HepG2 (cell line): Measurements from ENCODE around the gene ZBTB17. TPM values are rescaled to one million over a fixed set of nuclear protein-coding genes. Genes with fewer than 3 reads are reported as not detected.

Experiments used
- ATAC-seq: fragments of 200-7000 bp; cut with Tn5 transposase; 3 replicates; pipeline ENCODE4 v1.9.1; 2020; ENCODE audit warnings: mild to moderate bottlenecking, moderate library complexity
- BruUV-seq: library from RNA; stranded (reverse); fragments of 400-500 nt; replicated peaks from 2 replicates; lab custom pipeline; 2021; lab: Mats Ljungman, UMichigan
- CTCF ChIA-PET: fragments of 300-600 bp; formaldehyde crosslinking; extraction: SDS; loops from one replicate; lab custom pipeline; 2021; ENCODE audit warnings: low total read pairs, inconsistent platforms, low intra/inter-chr PET ratio; lab: Yijun Ruan, JAX
- POLR2A ChIA-PET: fragments of 350-600 bp; sonication (Branson Sonifier 250); formaldehyde crosslinking; loops from one replicate; lab custom pipeline; 2020; ENCODE audit warnings: antibody characterized with exemption, inconsistent platforms; lab: Yijun Ruan, JAX
- DNase-seq: peaks from one replicate; pipeline ENCODE4 v3.0.0-alpha.2; 2015; ENCODE audit warnings: low spot score
- FAIRE-seq: peaks from 3 replicates; lab custom pipeline; 2011; peaks lifted over from hg19 to GRCh38; lab: Jason Lieb, UNC
- H2AFZ ChIP-seq: one replicate; pipeline ENCODE4 v1.6.1; 2011; ENCODE audit warnings: low read length, inconsistent platforms
- H3K27ac ChIP-seq: fragments of 300-600 bp; 3 replicates; pipeline ENCODE4 v1.8.0; 2011; ENCODE audit warnings: mixed run types, mild to moderate bottlenecking, mixed read lengths, low read length, inconsistent platforms; ENCODE audit not compliant: insufficient read depth; ENCODE audit errors: extremely low read length
- H3K27me3 ChIP-seq, 2 experiments: fragments of 200-600 bp in 1 of 2; 2 replicates in 1 of 2; 3 replicates in 1 of 2; pipeline versions ENCODE4 v1.6.0 to v1.8.0; 2011; ENCODE audit warnings: low read length in 2 of 2, mild to moderate bottlenecking in 2 of 2, moderate library complexity in 2 of 2, inconsistent platforms in 1 of 2; ENCODE audit not compliant: insufficient read depth in 2 of 2, control insufficient read depth in 1 of 2
- H3K36me3 ChIP-seq, 2 experiments: fragments of 200-600 bp in 1 of 2; replicated peaks in 1 of 2; 2 replicates in 1 of 2; 3 replicates in 1 of 2; pipeline versions ENCODE4 v1.5.1 to v1.8.0; 2011; ENCODE audit warnings: low read length in 2 of 2, inconsistent platforms in 1 of 2; ENCODE audit not compliant: insufficient read depth in 2 of 2, control insufficient read depth in 1 of 2
- H3K4me1 ChIP-seq: 2 replicates; pipeline ENCODE4 v1.5.1; 2012; ENCODE audit warnings: low read length, inconsistent platforms; ENCODE audit not compliant: insufficient read depth
- H3K4me2 ChIP-seq: 2 replicates; pipeline ENCODE4 v1.6.0; 2011; ENCODE audit warnings: low read depth, low read length, inconsistent platforms
- H3K4me3 ChIP-seq, 3 experiments: fragments of 200-600 bp in 1 of 3; sonication (generic), shearing (Covaris generic) in 1 of 3; replicated peaks in 1 of 3; 2 replicates each; pipeline ENCODE4 v1.5.1; 2011 to 2016; ENCODE audit warnings: low read length in 3 of 3, inconsistent platforms in 2 of 3, low read depth in 2 of 3, mild to moderate bottlenecking in 2 of 3, control low read depth in 1 of 3, mixed read lengths in 1 of 3; ENCODE audit not compliant: insufficient read depth in 1 of 3
- H3K79me2 ChIP-seq: one replicate; pipeline ENCODE4 v1.6.1; 2011; ENCODE audit warnings: low read length, inconsistent platforms; ENCODE audit not compliant: insufficient read depth
- H3K9ac ChIP-seq: 2 replicates; pipeline ENCODE4 v1.6.0; 2011; ENCODE audit warnings: mild to moderate bottlenecking, low read depth, low read length, inconsistent platforms; ENCODE audit not compliant: insufficient read depth
- H3K9me3 ChIP-seq: 2 replicates; pipeline ENCODE4 v1.5.1; 2012; ENCODE audit warnings: mild to moderate bottlenecking, low read length
- H4K20me1 ChIP-seq: 2 replicates; pipeline ENCODE4 v1.6.0; 2011; ENCODE audit warnings: inconsistent platforms, mild to moderate bottlenecking, low read length, moderate library complexity; ENCODE audit not compliant: insufficient read depth
- ISL2 ChIP-seq: sonication (generic); formaldehyde crosslinking; IDR thresholded peaks from 2 replicates; pipeline ENCODE4 v1.5.0; 2020; ENCODE audit warnings: missing genetic modification reagents
- ZNF460 ChIP-seq: sonication (generic); formaldehyde crosslinking; IDR thresholded peaks from 2 replicates; pipeline ENCODE4 v1.5.1; 2020; ENCODE audit warnings: missing genetic modification reagents, mild to moderate bottlenecking, borderline replicate concordance
- ZNF672 ChIP-seq: sonication (generic); formaldehyde crosslinking; IDR thresholded peaks from 2 replicates; pipeline ENCODE4 v1.8.1; 2022; ENCODE audit warnings: missing genetic modification reagents
- WGBS: methylation state at CpG from one replicate; pipeline ENCODE4 v1.1.6; 2017; ENCODE audit warnings: low lambda C conversion rate; 5-methylcytosine and 5-hydroxymethylcytosine counted together
- in situ Hi-C: cut with HindIII; loops from 2 replicates; pipeline ENCODE4 v1.10.0; 2017; ENCODE audit warnings: low pct_unique_long_range_greater_than_20kb; ENCODE audit not compliant: extremely low pct_ligation_motif_present
- intact Hi-C: fragments of 100-400 bp; cut with micrococcal nuclease; formaldehyde crosslinking; loops from one replicate; pipeline ENCODE4 v1.10.0; 2022; ENCODE audit not compliant: unreplicated experiment
- polyA plus RNA-seq, 8 experiments: library from polyadenylated mRNA; depleted of rRNA in 3 of 8; stranded (reverse) in 7 of 8; unstranded in 1 of 8; fragments of >200 nt; fragmentation: Illumina TruSeq in 4 of 8; extraction: Trizol in 4 of 8; gene quantifications; 2 replicates each; pipeline versions ENCODE4 v1.2.1 to v1.2.3, GENCODE V29; 2011 to 2016; ENCODE audit warnings: low read depth in 4 of 8, missing spikeins in 1 of 8, mixed read lengths in 1 of 8; ENCODE audit not compliant: insufficient read depth in 1 of 8
- total RNA-seq, 5 experiments: library from RNA; depleted of rRNA; stranded (reverse); fragments of >200 nt; fragmentation: Illumina TruSeq; extraction: Trizol; gene quantifications; 2 replicates each; pipeline ENCODE4 v1.2.3, GENCODE V29; 2016; ENCODE audit warnings: low read depth in 1 of 5
- TF ChIP-seq, protein P1 (sequence below): sonication (generic); formaldehyde crosslinking; conservative IDR thresholded peaks from 2 replicates; pipeline ENCODE4 v1.4.0; 2020; ENCODE audit warnings: mild to moderate bottlenecking, missing genetic modification reagents, moderate library complexity

The ZBTB17 gene
- total and polyA plus RNA-seq, 2 of the 13 experiments (the other 11 are each of a cell fraction or from before 2014, with no cell fraction given), result 16.7 to 17.0 TPM

- POLR2A ChIA-PET, result no interaction called here
- no peak for ATAC-seq
Observed at GRCh38 chr1:16019644-16020277, 43.9 kb upstream of the ZBTB17 start.

More at GRCh38 chr1:16019644-16020277, 43.9 kb upstream of the ZBTB17 start:
- intact Hi-C loops, result no loop called here
- H3K4me3 ChIP-seq, result no peak overlapping the region
- in situ Hi-C loops, result no loop called here
- H3K4me2 ChIP-seq, result 0 out of 2 replicates have a peak overlapping the region, but pooled peaks have one; percentile 73
- peaks cover 57% of the 10 kb centered on the region for H3K4me1 ChIP-seq
- DNase-seq, result no peak
- H3K79me2 ChIP-seq, result no peaks in the 10 kb centered on the region
- TF ChIP-seq ZNF460 (CRISPR knock-in tag) (no peak), ZNF672 (peak; percentile 49; the same call in 1 of the 2 replicates), ISL2 (CRISPR knock-in tag) (no peak)
- TF ChIP-seq, protein P1, sequence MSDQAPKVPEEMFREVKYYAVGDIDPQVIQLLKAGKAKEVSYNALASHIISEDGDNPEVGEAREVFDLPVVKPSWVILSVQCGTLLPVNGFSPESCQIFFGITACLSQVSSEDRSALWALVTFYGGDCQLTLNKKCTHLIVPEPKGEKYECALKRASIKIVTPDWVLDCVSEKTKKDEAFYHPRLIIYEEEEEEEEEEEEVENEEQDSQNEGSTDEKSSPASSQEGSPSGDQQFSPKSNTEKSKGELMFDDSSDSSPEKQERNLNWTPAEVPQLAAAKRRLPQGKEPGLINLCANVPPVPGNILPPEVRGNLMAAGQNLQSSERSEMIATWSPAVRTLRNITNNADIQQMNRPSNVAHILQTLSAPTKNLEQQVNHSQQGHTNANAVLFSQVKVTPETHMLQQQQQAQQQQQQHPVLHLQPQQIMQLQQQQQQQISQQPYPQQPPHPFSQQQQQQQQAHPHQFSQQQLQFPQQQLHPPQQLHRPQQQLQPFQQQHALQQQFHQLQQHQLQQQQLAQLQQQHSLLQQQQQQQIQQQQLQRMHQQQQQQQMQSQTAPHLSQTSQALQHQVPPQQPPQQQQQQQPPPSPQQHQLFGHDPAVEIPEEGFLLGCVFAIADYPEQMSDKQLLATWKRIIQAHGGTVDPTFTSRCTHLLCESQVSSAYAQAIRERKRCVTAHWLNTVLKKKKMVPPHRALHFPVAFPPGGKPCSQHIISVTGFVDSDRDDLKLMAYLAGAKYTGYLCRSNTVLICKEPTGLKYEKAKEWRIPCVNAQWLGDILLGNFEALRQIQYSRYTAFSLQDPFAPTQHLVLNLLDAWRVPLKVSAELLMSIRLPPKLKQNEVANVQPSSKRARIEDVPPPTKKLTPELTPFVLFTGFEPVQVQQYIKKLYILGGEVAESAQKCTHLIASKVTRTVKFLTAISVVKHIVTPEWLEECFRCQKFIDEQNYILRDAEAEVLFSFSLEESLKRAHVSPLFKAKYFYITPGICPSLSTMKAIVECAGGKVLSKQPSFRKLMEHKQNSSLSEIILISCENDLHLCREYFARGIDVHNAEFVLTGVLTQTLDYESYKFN (CRISPR knock-in tag), result no peak
- no peak for FAIRE-seq
- no peak overlapping the region for H3K27ac ChIP-seq
- no peaks in the 10 kb centered on the region for H3K36me3 ChIP-seq
- WGBS, result 0% methylated on average over 3 of the region's 9 CpGs
- no peaks in the 10 kb centered on the region for H3K9me3 ChIP-seq
- no peaks in the 10 kb centered on the region for H4K20me1 ChIP-seq
- no peak overlapping the region for H3K9ac ChIP-seq
- H2AFZ ChIP-seq, result no peak overlapping the region
- H3K27me3 ChIP-seq, result peaks cover 12 to 85% of the 10 kb centered on the region in 2 experiments; a peak in 4 of 5 replicates
- CTCF ChIA-PET, result no interaction called here
- BruUV-seq, result no TSS peak
